Fibroblast of skin of left biceps (primary cell): Measurements from ENCODE around the gene GPR3.
A peak's percentile ranks its signal among the peaks of the same experiment; 100 is the strongest.
"Not testable (repeated sequence)": the region's sequence is repeated elsewhere in the genome, so short reads cannot be mapped to it uniquely, and the experiment has no call there.

Source experiments
- DNase-seq, 2 experiments: peaks; one replicate each; pipeline ENCODE4 v3.0.0-alpha.2; 2013; ENCODE audit warnings: low read depth in 2 of 2

GPR3 gene

DNA sequence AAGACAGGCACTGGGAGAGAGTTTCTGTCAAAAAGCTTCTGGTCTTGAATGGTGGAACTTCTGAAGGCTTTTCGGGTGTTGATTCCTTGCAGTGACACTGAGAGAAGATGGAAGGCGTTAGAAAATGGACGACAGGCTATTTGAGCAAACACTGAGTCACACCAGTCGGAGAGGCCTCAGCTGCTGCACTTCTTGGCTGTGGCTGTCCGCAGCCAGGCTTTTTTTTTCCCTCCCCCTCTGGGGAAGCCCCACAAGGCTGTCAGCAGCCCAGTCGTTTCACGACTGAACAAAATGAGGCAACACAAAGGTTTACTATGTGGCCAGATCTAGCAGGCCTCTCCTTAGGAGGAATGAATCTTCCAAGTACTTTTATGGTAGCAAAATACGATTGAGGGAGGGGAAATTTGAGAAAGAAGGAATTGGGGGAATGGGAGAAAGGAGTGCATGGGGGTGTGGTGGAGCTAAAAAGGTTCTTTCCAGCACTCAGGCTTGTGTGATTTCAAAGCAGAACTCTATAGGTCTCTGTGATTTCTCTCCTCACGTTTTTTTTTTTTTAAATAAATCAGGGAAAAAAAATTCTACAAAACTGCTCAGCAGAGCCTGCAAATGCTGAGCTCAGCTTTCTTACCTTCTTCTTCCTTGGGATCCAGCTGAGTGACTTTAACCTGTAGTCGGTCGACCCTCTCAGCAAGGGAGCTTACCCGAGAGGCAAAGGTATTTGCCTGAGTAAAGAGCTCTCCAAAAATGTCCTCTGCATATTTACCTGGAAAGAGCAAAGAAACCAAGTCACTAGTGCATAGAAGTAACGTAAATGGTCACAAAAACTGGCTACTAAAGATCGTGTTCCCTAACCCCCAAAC lies 26.1 kb downstream of the GPR3 start:
- DNase-seq = peak; percentile 76 to 83

DNA sequence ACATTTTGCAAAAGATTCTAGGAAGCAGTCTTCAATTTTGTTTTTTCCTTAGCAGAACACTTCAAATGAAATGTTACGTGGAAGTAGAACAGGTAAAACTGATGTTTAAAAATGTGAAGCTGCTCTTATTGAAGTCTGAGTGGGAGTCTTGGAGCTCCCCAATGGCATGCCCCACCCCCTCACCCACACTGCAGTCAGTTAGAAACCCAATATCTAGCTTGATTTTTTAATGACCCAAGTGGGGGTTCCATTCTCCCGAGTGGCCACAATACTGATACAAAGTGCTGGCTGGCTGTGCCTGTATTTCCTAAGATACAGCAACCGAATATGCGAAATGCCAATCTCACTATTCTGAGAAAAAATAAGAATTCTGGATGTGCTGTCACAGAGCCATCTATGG lies 31.3 kb downstream of the GPR3 start:
- DNase-seq = no peak

DNA sequence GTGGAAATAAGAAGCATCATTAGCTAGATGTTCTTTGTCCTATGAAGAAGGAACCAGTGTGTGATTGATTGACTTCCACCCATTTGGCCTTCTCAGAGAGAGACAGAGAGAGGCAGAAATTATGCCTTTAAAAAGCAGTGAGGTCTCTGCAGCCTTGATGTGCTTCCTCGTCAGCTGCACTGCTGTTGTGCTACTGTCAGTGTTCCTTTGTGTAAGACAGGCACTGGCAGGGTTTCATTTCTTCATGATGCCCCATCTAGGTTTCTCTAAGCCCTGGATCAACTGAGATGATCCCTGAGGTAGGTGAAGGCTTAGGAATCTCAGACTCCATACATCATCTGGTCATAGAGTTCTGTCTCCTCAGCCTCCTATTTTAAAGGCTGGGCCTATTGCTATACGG lies 34.9 kb downstream of the GPR3 start:
- no peak for DNase-seq

DNA sequence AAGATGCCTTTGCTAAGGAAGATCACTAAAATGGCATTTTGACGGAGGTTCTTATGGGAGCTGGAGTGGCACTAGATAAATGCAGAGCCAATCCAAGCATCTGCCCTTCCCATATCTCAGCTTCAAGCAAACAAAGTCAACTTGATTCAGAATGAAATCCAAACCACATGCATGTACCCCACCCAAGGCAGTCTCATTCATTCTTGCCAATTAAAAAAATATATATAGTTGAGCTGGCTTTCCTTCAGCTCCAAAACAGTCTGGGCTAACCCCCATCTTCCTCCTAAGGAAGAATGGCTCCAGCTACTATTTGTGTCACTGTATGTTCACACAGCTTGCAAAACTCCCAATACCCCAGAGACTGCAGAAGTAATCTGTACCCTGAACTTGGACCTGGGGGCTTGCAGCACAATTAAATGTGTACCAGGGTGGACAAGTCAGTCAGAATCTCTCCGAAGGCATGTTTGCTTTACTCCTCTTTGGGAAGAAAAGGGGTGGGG lies 35.4 kb downstream of the GPR3 start:
- no peak for DNase-seq

DNA sequence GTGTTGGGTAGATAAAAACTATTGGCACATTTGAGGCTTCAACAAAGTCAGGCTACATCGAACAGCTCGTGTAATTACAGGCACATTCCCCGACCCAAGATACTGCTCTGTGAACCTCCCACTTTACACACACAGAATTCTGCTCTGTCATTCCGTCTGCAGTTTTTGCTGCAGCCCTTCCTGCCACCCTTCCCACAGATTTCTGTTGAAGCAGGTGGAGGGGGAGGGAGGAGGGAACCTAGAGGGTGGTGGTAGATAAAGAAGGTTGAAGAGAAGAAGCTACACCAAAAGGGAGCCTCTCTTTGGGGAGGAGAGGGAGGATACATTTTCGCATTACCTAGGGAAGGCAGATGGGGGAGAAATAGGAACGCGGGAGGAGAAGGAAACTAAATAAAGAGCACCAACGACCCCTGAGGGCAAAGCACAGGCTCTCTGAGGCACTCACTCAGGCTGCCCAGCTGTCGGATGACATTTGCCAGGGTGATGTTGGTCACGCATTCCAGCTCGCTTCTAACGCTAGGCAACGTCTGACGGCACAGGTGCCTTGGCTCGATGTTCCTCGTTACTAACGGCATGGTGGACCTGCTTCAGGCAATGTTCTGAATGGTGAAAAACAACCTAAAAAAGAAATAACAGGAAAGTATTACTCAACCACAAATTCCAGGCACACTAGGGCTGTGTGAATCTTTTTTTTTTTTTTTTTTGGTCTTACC lies 36.0 kb downstream of the GPR3 start:
- DNase-seq = no peak

DNA sequence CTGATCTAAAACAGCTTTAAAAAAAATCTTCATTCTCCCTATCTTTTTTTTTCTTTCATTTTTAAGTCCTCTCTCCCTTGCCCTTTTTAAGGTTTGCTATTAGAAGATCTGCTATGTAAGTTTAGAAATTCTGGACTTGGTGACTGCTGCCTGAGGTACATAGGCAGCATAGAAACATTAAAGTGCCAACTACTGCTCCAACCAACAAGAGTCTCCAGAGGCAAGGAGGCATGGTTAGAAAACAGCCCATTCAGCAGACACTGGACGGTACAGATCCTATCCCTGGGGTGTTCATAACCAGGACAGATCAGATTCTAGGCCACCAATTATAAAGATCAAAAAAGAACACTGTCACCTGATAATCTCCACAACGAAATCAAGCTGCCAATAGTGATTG lies 36.6 kb downstream of the GPR3 start:
- DNase-seq = no peak

DNA sequence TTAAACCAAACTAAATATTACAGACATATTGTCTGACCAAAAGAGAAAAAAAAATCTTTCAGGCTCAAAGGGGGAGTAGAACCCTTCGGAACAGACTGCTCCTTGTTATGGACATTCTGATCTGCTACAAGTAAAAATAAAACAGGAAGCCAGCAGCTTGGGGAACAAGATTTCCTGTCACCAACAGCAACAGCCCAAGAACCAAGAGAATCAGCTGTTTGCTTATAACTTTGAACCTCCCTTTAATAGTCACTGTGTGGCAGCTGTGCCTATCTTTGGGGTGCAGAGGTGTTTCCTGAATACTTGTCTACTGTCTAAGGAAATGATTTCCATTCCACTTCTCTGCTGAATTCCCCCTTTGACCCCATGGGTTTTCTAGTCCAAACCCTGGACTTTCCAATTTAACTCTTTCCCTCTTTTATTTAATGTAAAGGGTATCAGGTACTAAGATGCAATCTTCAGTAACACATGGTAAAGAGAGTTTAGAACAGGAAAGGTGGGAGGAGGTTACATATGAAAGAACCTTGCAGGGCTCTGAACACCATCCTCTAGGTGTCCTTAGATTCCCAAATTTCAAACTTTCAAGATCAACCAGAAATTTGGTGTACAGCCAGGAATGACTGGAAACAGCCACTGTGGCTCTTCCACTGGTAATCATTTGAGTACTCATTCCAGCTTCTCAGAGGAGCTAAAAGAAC lies 38.6 kb downstream of the GPR3 start:
- no peak for DNase-seq

DNA sequence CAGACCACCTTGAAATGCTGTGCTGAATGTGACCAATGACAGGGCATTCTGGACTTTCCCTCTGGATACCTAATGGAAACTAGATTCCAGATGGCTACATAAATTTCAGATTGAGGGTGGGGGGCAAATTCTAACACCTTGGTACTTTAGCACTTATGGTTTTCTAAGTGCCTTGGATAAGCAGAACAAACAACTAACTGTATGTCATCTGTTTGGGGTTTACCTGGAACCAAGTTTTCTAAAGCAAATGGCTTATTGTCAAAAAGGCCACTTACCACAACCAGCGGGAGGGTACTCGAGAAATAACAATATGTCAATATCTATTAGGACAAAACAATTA lies 39.1 kb downstream of the GPR3 start:
- no peak for DNase-seq

DNA sequence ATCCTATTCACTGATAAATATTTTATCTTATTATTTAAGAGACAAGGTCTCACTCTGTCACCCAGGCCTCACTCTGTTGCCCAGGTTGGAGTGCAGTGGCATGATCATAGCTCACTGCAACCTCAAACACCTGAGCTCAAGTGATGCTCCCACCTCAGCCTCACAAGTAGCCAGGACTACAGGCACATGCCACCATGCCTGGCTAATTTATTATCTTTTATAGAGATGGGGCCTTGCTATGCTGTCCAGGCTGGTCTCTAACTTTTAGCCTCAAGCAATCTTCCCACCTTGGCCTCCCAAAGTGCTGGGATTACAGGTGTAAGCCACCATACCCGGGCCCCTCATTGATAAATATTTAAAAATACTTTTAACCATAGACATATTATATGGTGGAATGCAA lies 40.3 kb downstream of the GPR3 start:
- DNase-seq = not testable (repeated sequence)

DNA sequence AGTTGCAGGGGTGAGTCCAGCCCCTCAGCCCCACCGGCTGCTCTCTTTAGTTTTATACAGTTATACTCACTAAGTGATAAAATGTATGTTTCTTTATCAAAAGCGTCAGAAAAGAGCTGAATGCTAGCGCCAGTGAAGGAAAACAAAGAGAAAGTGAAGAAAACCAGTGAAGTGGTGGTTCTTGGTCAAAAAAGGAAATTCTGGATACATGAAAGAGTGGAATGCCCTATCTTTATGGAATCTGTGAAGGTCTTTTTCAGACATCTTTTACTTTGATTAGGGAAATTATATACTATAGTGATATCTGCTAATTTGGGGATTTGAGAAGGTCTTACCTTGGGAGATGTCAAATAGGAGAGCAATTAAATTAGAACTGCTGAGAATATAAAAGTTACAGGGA lies 41.3 kb downstream of the GPR3 start:
- no peak for DNase-seq

DNA sequence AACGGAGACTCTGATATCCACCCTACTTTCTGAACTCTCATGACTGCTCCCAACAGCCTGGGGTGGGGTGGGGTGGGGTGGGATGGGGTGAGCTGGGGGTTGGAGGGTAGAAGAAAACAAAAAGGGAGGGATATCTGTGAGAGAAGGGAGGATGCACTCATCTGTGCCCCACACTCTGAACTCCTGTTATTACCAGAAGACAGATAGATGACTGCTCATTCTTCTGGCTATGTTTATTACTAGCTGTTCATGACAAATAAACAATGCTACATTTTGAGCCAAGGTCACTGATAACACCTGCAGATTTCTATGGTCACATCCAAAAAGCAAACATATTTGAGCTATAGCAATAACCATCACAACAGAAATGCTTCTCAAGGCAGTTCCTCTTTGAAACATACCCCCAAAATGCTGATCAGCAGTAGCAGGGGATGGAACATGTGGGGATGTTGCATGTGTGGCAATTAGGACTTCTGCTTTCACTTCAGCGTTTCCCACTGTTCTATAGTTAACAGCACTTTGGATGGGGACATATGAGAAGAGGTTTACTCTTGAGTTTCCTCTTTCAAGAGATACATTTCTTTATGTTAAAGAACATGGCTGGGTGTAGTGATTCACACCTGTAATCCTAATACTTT lies 43.3 kb downstream of the GPR3 start:
- DNase-seq = no peak

DNA sequence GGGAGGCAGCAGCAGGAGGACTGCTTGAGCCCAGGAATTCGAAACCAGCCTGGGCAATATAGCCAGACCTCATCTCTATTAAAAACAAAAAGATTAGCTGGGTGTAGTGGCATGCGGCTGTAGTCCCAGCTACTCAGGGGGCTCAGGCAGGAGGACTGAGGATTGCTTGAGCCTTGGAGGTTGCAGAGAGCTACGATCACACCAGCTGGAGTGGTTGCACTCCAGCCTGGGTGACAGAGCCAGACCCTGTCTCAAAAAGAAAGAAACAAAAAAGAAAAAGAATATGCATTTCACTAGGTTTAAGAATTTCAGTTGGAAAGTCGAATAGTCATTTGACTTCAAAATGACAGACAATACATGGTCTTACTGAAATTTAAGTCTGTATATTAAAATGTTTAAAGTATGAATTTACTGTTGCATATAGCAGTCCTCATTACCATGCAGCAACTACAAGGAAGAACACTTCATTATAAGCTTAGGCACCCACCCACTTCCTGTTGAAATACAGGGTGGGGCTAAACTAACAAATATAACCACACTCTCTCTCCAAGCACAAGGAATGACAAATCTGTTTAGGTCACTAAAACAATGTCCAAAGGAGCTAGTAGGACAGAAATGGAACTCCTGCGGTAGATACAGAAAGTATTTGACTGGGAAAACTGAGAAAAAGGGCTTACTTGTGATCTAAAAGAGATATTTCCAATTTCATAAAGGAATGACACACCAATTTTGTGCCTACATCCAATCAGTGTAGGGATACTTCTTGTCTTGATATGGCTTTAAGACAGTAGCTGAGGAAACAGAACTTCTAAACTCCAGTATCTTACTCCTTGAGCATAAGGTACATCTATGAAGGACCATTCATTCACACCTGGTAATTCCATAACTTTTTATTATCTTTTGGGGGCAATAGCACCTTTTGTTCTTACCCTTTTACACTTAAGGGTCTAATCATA lies 44.1 kb downstream of the GPR3 start:
- no peak for DNase-seq

DNA sequence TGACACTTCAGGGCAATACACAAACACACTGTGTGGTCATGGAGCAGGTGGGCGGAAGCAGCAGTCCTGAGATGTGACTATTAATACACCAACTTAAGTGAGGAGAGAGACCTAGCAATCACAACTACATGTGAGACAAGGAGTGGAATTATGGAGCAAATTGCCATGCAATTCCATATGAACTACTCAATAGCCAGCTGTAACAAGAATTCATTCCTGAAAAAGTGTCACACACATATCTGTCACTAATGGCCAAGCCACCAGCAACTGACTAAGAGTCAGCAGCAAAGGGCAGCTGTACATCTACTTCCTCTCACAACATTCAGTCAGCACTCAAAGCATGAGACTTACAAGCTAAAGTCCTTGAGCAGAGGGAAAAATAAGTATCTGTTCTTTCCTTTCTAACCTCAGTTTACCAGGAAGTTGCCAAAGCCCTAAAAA lies 46.2 kb downstream of the GPR3 start:
- DNase-seq = no peak

DNA sequence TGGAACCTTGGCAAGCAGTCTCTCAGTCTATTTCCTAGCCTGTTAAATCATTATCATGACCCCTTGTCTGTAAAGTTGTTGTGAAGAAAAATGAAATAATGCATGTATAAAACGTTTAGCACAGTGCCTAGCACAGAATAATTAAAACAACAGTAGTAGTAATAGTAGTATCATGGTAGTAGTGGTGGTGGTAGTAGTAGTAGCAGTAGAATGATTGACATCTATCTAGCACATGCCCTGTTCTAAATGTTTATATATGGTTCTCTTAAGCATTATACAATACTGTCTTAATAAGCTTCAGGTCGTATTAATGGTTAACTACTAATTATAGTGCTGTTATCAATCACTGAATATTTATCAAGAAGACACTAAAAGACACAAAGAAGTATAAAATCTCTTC lies 46.7 kb downstream of the GPR3 start:
- no peak for DNase-seq

DNA sequence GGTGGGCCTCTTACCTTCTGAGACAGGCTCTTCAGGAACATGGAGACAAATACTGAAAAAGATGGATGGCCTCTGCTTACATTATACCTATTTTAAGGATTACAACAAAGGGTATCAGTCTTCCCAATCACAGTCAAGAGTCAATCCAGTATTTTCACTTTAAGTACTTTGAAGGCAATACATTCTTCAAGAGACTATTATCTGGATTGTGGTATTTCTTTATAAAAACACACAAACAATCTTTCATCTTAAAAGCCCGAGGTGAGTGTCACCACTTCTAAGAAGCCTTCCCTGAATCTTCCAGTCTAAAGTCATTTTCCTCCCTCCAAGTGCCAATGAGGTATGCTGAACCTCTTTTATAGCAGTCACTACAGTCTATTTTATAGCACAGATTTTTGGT lies 52.2 kb downstream of the GPR3 start:
- DNase-seq = no peak
